Choroid plexus epithelial cell (primary cell): ENCODE results near the gene NT5C1A.

Source experiments
- DNase-seq: peaks from one replicate; pipeline ENCODE4 v3.0.0-alpha.2; 2010; ENCODE audit warnings: low read depth
- H3K4me3 ChIP-seq: 2 replicates; pipeline ENCODE4 v1.5.1; 2011; ENCODE audit warnings: low read depth, mild to moderate bottlenecking, control low read depth, low read length, moderate library complexity
- CTCF ChIP-seq: conservative IDR thresholded peaks from 2 replicates; pipeline ENCODE4 v1.5.1; 2011; ENCODE audit warnings: low read depth, mild to moderate bottlenecking, control low read depth, inconsistent platforms, low read length, moderate library complexity

NT5C1A gene

GRCh38 chr1:39617488-39618049 lies 54.3 kb downstream of the NT5C1A start:
- no peak for TF ChIP-seq CTCF
- no peak overlapping the region for H3K4me3 ChIP-seq
- no peak for DNase-seq

- H3K4me3 ChIP-seq, result no peak overlapping the region
- no peak for TF ChIP-seq CTCF
- no peak for DNase-seq
Measured at GRCh38 chr1:39615086-39615673, 56.7 kb downstream of the NT5C1A start.

- DNase-seq, result no peak
- TF ChIP-seq CTCF, result no peak
- H3K4me3 ChIP-seq, result no peak overlapping the region
Measured at GRCh38 chr1:39614488-39614887, 57.4 kb downstream of the NT5C1A start.

GRCh38 chr1:39613250-39613649 lies 58.7 kb downstream of the NT5C1A start:
- H3K4me3 ChIP-seq, result no peak overlapping the region
- no peak for TF ChIP-seq CTCF
- no peak for DNase-seq

- DNase-seq, result peak; percentile 62
- no peak overlapping the region for H3K4me3 ChIP-seq
- peak; percentile 80 for TF ChIP-seq CTCF
Measured at GRCh38 chr1:39609618-39610331, 62.1 kb downstream of the NT5C1A start.
